Stimulated activated CD8-positive, alpha-beta memory T cell treated with anti-CD3 and anti-CD28 coated beads, Interleukin-12 subunit alpha, Interleukin-12 subunit beta, amount 100 ng/mL, for 1 hour (primary cell): ENCODE data around the gene ZNF585A.
"Not testable (repeated sequence)": the region's sequence is repeated elsewhere in the genome, so short reads cannot be mapped to it uniquely, and the experiment has no call there.

ENCODE experiments used
- DNase-seq: peaks from one replicate; pipeline ENCODE4 v3.0.0-alpha.2; 2020; ENCODE audit warnings: low read depth

ZNF585A gene

DNA sequence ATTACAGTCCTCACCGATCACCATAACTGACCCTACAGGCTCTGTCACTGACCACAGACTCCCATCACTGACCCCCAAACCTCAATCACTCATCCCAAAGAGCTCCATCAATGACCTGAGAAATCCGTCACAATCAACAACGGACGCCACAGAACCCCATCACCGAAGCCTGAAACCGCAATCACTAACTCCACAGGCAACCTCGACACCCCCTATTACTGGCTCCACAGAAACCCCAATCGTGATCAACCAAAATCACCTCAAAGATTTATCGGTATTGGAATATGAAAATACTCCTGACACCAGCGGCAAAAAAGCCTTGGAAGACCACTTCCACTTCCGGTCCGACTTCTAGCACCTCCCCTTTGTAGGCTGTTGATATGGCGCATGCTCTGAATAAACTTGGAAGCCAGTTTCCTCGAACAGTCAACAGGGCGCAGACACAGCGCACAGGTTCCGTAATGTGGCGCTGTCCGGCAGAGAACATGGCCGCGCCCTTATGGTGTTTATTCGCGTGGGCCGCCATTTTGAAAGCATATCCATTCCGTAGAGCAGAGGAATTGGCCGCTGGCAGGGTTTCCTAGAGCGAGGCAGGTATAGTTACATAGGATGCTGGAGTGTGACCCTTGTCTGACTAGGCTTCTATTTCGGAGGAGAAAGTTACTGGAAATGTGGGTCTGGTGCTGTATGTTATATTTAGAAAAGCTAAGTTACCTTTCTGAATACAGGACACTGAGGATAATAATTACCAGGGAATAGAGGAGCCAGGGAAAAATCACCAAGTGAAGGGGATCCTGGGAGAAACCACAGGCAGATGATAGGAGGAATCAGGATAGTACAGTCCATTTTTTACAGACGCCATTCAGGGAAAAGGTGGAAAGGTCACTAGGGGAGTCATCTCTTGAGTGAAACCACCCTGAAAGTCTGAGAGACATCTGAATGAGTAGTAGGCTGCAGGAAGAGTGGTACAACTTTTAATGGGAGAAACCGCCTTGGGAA lies at the start of gene ZNF585A:
ZNF585A (minus strand) TSS at position 328 of the 999 bp plus-strand sequence. CDS start 2,785 bp downstream, outside the sequence.
- DNase-seq, result peak; percentile 88

DNA sequence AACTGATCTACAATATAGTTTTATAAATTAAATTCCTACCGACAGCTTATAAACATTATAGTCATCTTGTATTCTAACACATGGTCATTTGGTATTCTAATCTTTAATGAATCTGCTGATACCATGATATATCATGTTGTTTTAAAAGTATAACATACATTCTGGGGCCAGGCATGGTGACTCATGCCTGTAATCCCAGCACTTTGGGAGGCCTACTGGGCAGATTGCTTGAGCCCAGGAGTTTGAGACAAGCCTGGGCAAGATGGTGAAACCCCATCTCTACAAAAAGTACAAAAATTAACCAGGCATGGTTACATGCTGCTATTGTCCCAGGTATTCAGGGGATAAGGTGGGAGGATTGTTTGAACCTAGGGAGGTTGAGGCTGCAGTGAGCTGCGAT lies 48.6 kb upstream of the ZNF585A start:
- DNase-seq, result no peak

DNA sequence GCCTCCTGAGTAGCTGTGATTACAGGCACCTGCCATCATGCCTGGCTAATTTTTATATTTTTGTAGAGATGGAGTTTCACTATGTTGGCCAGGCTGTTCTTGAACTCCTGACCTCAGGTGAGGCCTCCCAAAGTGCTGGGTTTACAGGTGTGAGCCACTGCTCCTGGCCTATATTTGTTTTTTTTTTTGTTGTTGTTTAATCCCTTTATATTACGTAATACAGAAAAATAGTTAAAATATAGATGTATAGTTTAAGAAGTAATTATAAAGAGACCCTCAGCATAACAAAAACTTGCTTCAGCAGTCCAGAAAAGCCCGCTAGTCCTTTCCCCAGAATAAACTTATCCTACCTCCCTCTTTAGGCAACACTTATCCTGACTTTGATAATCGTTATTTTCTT lies 47.9 kb upstream of the ZNF585A start:
- no peak for DNase-seq

DNA sequence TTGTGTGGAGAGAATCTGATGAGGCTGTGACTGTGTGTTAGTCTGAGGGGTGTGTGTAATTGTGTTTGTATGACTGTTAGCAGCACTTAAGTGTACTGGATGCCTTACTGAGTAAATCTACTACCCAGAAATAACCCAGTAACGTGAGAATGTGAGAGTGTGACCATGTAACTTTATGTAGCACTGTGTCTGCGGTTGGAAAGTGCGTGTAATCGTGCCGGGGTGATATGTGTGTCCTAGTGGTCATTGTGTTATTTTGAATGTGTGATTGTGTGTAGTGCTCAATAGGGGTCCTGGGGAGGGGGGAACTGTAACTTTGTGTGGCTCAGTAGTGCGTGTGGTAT lies 46.1 kb upstream of the ZNF585A start:
- no peak for DNase-seq

DNA sequence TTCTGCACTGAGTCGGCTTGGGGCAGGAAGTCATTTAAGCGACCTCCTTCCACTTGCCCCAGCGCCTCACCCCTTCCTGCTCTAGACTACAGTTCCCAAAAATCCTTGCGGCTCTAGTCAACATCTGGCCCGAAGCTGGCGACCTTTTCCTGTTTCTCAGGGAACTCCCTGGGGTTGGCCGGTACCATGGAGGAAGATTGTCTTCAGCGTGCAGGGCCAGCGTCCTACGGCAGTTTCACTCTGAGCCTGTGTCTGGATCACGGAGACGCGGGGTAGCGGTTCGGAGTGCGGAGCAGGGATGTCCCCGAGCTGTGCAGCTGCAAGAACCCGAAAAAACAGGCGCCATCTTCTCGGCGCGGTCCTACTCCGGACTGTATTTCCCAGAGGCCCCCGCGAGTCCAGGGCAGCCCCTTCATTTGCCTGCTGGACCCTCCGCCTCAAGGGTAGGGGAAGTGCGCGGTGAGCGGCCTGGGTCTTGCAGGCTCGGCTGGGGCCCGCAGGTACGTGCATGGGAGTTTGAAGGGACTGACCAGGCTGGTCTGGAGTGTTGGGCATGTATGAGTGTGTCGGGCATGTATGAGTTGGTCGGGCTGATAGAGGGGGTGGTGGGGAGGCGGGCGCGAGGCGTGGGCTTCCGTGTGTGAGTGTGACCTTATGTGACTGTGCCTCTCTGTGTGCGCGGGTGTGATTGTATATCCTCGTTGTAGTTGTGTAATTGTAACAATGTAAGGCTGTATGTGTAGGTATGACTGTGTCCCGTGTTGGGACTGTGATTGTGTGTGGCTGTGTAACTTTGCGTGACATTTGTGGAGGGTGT lies 45.5 kb upstream of the ZNF585A start, which contains the start of gene ZNF383:
ZNF383 (plus strand) TSS at position 440 of the 817 bp plus-strand sequence. CDS start 12,240 bp downstream, outside the sequence.
- DNase-seq, result peak; percentile 63

DNA sequence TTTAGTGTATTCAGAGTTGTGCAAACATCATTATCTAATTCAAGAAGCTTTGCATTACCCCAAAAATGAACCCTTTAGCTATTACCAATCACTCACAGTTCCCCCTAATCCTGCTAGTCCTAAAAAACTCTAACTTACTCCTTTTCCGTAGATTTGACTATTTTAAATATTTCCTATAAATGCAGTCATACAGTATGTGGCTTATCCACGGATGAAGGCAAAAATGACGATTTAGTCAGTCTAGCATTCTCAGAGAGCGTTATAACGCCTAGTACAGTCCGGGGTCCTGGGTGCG lies 44.9 kb upstream of the ZNF585A start:
- no peak for DNase-seq

DNA sequence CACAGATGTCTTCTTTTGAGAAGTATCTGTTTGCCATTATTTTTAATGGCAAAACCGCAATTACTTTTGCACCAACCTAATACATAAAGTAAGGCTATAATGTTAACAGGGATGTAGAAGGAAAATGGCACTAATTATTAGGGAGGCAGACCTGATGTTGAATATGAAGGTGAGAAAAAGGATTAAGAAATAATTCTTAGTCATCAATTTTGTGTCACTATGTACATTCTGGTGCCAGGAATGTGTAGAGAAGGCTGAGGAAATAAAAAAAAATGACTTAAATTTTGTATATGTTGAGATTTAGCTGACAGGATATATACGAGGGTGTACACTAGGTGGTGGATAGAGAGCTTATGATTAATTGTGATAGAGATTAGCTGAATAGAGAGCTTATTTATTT lies 25.3 kb upstream of the ZNF585A start:
- no peak for DNase-seq

DNA sequence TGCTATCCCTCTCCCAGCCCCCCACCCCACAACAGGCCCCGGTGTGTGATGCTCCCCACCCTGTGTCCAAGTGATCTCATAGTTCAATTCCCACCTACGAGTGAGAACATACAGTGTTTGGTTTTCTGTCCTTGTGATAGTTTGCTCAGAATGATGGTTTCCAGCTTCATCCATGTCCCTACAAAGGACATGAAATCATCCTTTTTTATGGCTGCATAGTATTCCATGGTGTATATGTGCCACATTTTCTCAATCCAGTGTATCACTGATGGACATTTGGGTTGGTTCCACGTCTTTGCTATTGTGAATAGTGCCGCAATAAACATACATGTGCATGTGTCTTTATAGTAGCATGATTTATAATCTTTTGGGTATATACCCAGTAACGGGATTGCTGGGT lies 24.6 kb upstream of the ZNF585A start:
- not testable (repeated sequence) for DNase-seq

DNA sequence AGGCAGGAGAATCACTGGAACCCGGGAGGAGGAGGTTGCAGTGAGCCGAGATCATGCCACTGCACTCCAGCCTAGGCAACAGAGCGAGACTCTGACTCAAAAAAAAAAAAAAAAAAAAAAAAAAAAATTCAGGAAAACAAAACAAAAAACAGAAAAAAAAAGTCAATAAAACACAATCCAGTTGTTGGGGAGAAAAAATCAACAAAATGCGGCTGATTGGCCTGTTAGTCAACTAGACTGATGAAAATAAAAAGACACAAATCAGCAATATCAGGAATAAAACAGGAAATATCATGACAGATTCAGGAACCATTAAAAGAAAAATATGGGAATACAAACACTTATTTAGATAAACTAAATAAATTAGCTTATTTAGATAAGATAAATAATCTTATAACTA lies 22.8 kb upstream of the ZNF585A start:
- DNase-seq, result not testable (repeated sequence)

DNA sequence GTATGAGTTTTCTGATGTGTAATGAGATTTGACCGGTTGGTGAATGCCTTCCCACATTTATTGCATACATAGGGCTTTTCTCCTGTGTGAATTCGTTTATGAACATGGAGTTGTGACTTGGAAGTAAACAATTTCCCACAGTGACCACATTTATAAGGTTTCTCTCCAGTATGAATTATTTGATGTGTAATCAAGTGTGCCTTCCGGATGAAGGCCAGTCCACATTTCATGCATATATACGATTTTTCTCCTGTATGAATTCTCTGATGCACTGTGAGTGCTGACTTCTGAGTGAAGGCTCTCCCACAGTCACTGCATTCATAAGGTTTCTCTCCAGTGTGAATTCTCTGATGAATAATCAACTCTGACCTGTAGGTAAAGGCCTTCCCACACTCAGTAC lies 13.6 kb upstream of the ZNF585A start:
- not testable (repeated sequence) for DNase-seq

DNA sequence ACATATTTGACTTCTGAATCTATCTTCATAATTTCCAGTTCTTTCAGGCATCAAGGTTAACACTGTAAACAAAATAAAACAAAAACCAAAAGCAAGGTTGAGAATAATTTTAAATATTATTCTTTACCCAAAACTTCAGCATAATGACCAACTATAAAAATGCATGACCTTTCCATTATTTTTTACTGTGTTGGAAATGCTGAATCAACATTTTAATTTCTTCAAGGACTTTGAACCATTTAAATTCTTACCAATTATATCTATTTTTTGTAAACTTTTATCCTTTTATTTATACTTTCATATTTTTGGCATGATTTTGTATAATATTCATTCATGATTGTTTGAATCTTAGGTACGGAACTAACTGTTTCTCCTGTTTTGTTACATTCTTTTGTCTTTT lies 6.9 kb downstream of the ZNF585A start:
- DNase-seq, result no peak

DNA sequence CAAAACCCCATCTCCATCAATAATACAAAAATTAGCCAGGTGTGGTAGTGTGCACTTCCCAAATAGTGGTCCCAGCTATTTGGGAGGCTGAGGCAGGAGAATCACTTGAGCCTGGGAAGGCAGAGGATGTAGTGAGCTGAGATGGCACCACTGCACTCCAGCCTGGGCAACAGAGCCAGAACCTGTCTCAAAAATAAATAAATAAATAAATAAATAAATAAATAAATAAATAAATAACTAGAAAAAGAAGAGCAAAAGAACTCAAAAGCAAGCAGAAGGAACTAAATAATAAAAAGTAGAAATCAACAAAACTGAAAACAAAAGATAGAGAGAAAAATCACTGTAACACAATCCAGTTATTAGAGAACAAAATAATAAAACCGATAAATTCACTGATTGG lies 12.3 kb downstream of the ZNF585A start:
- no peak for DNase-seq

DNA sequence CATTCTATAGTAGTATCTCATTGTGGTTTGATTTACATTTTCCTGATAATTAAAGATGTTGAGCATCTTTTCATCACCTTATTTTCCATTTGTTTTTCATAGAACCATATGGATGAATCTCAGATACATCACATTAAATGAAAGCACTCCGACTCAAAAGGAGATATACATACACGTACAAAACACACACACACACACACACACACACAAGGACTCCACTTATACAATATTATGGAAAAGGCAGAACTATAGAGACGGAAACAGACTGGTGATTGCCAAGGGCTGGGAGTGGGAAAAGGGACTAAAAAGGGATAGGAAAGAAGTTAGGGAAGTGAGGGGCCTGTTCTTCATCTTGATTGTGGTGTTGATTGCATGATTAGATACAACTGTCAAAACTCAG lies 24.3 kb downstream of the ZNF585A start:
- DNase-seq, result no peak

DNA sequence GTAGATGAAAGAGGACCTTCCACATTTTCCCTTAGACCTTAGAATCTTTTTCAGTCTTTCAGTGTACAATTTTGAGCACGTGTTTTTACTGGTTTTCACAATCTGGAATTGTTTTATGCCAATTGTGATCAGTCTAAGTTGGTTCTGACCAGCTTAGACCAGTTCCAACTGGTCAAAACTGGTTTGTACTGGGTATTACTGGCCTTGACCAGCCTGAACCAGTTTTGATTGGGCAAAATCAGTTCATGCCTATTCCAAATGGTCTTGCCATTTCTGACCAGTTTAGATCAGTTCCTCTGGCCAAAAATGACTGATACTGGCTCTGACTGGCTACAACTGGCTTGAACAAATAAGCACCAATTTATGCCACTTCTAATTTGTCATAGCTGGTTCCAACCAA lies 36.4 kb downstream of the ZNF585A start:
- DNase-seq, result no peak

DNA sequence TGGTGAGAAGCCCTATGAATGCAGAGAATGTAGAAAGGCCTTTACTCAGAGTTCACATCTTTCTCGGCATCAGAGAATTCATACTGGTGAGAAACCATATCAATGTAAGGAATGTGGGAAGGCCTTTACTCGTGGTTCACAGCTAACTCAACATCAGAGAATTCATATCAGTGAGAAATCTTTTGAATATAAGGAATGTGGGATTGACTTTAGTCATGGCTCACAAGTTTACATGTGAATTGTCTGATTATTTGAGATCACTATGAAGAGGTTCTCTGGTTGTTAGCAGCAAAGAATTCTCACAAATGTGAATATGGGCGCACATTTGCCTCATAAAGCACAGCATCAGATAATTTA lies 43.7 kb downstream of the ZNF585A start:
- DNase-seq, result no peak

DNA sequence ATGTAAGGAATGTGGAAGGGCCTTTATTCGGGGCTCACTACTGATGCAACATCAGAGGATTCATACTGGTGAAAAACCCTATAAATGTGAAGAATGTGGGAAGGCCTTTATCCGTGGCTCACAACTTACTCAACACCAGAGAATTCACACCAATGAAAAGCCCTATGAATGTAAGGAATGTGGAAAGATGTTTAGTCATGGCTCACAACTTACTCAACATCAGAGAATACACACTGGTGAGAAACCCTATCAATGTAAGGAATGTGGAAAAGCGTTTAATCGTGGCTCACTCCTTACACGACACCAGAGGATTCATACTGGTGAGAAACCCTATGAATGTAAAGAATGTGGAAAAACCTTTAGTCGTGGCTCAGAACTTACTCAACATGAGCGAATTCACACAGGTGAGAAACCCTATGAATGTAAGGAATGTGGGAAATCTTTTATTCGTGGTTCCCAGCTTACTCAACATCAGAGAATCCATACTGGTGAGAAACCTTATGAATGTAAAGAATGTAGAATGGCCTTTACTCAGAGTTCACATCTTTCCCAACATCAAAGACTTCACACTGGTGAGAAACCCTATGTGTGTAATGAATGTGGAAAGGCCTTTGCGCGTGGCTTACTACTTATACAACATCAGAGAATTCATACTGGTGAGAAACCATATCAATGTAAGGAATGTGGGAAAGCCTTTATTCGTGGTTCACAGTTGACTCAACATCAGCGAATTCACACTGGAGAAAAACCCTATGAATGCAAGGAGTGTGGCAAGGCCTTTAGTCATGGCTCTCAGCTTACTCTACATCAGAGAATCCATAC lies 44.3 kb downstream of the ZNF585A start:
- DNase-seq, result no peak

DNA sequence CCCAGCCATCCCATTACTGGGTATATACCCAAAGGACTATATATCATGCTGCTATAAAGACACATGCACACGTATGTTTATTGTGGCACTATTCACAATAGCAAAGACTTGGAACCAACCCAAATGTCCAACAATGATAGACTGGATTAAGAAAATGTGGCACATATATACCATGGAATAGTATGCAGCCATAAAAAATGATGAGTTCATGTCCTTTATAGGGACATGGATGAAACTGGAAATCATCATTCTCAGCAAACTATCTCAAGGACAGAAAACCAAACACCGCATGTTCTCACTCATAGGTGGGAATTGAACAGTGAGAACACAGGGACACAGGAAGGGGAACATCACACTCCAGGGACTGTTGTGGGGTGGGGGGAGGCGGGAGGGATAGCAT lies 50.4 kb downstream of the ZNF585A start:
- not testable (repeated sequence) for DNase-seq

DNA sequence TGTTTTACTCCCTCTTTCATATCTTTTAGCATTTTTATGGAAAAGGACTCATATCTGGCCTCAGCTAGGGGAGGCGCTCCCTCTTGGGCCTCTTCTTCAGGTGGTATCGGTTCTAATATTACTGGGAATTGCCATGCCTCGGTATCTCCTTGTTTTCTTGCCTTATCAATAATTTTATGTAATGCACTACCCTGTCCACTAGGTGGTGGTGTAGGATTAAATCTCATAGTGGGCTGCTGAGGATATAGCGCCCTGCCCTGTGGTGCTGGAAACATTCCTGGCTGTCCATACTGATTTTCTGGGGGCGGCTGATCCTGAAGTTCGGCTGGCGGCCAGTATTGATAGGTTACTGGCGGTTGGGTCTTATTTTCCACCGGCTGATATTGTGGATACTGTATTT lies 58.5 kb downstream of the ZNF585A start:
- no peak for DNase-seq

DNA sequence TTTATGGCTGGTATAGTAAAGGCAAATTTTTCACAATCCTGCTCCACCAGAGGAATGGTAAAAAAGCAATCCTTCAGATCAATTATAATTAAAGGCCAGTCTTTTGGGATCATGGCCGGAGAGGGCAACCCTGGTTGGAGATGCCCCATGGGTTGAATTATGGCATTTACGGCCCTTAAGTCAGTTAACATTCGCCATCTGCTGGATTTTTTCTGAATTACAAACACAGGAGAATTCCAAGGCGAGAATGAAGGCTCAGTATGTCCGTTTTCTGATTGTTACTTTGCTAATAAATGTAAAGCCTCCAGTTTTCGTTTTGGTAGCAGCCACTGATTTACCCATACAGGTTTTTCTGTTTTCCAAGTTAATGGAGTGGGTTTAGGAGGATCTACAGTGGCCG lies 60.7 kb downstream of the ZNF585A start:
- not testable (repeated sequence) for DNase-seq

DNA sequence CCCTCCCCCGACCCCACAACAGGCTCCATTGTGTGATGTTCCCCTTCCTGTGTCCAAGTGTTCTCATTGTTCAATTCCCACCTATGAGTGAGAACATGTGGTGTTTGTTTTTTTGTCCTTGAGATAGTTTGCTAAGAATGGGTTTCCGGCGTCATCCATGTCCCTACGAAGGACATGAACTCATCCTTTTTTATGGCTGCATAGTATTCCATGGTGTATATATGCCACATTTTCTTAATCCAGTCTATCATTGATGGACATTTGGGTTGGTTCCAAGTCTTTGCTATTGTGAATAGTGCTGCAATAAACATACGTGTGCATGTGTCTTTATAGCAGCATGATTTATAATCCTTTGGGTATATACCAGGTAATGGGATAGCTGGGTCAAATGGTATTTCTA lies 68.4 kb downstream of the ZNF585A start:
- DNase-seq, result not testable (repeated sequence)

DNA sequence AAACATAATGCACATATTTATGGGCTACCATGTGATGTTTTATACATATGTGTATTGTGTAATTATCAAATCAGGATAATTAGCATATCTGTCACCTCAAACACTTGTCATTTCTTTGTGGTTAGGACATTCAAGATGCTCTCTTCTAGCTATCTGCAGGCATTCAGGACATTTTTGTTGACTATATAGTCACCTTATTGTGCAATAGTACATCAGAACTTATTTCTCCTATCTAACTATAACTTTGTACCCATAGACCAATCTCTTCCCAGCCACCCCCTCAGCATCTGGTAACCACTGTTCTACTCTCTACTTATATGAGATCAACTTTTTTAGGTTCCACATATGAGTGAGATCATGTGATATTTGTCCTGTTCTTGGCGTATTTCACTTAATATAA lies 73.9 kb downstream of the ZNF585A start:
- no peak for DNase-seq

DNA sequence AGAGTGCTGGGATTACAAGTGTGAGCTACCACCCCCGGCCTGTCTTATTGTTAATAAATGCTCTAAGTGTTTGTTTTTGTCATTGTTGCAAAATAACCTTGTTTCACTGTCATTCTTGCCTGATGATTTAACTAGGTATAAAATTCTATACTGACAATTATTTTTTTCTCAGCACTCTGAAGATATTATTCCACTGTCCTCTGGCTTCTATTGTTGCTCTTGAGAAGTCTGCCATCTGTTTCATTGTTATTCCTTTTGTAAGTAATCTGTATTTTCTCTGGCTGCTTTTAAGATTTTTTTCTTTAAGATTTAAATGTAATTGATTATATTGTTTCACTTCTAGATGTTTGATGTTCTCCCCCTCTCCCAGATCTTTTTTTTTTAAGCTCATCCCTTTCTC lies 76.6 kb downstream of the ZNF585A start:
- no peak for DNase-seq
